HG03280 (cell line): Measurements from ENCODE around the gene KLHDC3.

Experiments
- ATAC-seq: cut with Tn5 transposase; IDR thresholded peaks from one replicate; pipeline ENCODE4 v1.9.1; 2021; ENCODE audit warnings: mild to moderate bottlenecking, moderate library complexity; ENCODE audit not compliant: unreplicated experiment

The KLHDC3 gene

DNA sequence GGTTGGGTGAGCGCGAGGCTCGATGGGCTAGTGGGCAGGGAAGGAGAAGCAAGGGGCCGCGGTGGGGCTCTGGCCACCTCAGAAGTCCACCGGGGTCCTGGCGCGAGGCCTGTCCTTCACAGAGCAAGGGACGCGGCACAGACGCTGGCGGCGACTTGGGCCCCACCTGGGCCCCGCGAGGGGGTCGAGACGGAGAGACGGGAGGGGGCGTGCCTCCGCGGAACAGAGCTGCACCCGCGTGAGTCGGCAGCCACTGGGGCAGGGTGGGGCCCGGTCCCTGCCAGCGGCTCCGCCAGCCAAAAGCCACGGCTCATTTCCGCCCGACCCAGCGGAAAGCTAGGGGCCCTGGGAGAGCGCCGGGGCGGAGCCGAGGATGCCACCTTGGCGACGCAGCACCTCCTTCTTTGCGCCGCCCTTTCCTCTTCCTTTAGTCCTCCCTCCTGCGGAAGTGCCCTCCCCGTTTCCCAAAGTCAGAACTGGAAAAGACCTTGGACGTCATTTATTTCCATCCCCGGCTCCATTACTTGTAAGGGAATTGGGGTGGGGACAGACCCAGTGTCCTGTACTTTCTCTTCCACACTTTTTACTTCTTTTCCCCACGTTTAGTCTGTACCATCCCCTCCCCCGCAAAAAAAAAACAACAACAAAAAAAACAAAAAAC, 39.6 kb downstream of the KLHDC3 start, which contains the start of gene CUL7:
Gene CUL7 (minus strand): TSS at position 307 of the 661 bp plus-strand sequence. CDS start 1,063 bp downstream, outside the sequence.
- ATAC-seq: peak; percentile 68

DNA sequence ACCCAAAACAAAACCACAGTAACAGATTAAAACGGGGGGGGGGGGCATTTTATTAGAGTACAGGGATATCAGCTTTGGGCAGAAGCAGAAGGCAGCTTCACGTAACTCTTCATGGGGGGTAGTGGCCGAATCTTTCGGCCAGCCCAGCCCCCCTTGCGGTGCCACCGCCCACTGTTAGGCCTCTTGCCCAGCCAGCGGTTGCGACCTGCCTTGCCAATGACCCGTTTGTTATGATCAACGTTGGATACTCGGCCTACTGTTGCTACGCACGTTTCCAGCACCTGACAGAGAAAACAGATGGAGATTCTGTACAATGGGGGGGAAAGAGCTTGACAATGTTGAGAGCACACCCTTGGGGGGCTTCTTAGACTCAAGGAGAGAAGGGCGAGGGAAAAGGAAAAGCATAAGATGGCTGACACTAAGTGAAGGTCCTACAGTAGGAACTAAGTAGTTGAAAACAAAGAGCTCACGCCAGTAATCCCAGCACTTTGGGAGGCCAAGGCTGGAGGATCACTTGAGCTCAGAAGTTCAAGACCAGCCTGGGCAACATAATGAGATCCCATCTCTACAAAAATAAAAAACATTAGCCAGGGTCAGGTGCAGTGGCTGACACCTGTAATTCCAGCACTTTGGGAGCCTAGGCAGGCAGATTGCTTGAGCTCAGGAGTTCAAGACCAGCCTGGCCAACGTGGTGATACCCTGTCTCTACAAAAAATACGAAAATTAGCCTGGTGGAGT, 40.3 kb downstream of the KLHDC3 start:
- no peak for ATAC-seq

GRCh38 chr6:43055966-43056365, 41.9 kb downstream of the KLHDC3 start:
- no peak for ATAC-seq

DNA sequence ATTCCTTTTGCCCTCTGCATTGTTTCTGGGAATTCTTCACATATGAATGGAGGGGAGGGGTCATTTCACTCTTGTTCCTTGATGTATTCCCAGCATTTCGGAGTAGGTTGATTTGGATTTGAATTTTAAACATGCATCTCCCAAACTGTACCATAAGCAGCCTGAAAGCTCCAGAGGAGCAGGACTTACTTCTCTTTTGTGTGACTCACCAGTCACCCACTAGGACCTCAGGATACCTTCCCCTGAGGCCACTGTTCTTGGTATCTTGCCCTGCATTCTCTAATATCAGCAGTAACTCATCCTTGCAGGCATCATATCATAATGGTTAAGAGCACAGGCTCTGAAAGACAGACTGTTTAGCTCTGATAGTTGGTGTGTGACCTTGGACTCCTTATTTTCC, 44.5 kb downstream of the KLHDC3 start:
- ATAC-seq: no peak

DNA sequence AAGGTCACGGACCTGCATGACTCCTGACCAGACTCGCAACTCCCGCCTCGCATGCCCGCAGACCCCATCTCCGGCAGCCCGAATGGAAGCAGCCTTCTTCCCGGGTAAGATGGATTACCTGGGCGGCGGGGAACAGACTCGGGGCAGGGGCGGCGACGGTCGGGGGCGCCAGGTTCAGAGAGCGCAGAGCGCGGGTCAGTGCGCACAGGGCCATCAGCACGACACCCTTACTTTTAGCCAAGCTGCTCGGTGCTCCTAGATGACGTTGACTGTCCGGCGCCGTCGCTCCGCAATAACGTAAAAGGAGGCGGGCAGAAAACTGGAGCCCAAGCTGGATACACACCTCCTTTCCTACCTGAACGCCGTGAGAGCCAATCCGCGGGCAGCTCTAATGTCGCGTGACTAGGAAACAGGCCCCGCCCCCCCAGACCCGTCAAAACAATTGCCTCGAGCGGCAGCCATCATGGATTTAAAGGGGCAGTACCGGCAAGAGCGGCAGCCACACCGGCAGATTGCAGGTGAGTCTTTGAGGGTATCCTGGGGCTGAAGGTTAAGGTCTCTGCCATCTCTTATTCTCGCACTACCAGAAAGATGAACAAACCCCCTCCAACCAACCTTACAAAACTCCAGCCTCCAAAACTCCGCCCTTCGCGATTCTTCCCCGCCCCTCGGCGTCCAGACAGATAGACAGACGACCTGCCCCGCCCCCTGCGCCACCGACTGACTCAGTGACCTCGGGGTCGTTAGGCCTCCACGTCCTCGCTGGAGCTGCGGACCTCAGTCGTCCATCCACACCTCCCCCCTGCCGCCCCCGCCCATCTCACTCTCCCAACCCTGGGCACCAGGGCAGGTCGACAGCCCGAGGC, 45.4 kb downstream of the KLHDC3 start, which contains the start of the genes KLC4 and MRPL2:
Gene KLC4 (plus strand): TSS at position 464 of the 866 bp plus-strand sequence. CDS start 1,705 bp downstream, outside the sequence.
Gene MRPL2 (minus strand): TSS at position 267 of the 866 bp plus-strand sequence. CDS start 53 bp downstream, at position 214.
- ATAC-seq: peak; percentile 88

GRCh38 chr6:43060034-43060754, 46.1 kb downstream of the KLHDC3 start:
- no peak for ATAC-seq

DNA sequence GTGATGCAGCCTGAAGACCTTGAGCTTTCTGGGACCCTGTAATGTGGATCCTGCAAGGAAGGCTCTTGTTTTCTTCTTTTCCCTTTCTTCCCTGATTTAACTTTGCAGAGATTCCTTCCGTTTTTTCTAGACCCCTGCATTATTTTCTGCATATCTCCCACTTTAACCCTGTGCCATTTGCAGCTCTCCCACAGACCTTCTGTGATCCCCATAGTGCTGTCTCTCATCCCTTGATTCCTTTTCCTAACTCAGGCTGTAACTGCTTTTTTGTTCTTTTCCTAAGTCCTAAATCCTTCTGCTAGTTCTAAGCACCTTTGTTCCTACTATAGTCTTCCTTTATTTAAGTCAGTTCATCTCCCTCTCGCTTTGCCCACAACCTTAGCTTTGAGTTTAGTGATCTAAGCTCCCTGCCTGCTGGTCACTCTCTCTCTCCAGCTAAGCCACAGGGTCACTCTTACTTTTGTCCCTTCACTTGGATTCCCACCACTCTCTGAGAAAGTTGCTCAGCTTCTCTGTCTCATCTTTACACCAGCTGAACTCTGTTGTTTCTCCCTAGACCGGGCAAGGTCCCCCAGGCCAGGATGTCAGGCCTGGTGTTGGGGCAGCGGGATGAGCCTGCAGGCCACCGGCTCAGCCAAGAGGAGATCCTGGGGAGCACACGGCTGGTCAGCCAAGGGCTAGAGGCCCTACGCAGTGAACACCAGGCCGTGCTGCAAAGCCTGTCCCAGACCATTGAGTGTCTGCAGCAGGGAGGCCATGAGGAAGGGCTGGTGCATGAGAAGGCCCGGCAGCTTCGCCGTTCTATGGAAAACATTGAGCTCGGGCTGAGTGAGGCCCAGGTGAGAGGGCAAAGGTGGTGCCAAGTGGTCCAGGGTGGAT, 46.9 kb downstream of the KLHDC3 start:
- no peak for ATAC-seq

DNA sequence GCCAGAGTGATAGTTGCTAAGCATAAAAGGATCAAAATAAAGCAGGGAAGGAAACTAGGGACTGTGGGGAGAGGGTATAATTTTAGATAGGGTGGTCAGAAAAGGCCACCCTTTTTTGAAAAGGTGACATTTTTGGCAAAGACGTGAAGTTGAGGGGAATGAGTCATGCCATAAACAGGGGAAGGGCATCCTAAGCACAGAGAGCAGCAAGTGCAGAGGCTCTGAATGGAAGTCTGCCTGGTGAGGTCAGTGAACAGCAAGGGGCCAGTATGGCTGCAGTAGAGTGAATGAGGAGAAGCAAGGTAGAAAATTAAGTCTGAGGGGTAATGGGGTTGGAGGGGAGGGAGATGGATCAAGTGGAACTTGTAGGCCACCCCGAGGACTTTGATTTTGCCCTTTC, 47.8 kb downstream of the KLHDC3 start:
- no peak for ATAC-seq

GRCh38 chr6:43062818-43063217, 48.8 kb downstream of the KLHDC3 start:
- ATAC-seq: no peak

DNA sequence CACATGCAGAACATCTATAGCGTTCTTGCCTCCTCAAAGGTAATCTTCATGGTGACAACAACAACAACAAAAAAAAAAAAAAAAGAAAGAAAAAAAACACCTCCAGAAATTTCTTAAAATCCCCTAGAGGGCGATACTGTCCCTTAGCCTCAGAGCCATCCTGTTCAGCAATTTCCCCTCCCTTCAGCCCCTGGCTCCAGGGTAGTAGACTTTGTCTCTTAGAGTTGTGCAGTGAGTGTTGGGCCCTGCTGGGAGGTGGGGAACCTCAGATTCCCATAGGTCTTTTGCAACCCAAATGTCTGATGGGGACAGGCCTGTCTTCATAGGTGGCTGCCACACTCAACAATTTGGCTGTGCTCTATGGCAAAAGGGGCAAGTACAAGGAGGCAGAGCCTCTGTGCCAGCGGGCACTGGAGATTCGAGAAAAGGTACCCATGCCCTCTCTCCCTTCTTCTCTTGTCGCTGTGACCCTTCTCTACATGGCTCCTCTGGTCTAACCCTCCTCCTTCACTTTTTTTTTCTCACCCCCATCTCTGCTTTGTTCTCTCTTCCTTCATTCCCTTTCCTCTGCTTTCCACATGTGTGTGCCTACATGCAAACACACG, 56.1 kb downstream of the KLHDC3 start:
- ATAC-seq: no peak
